Progenitor cell of endocrine pancreas (in vitro differentiated cells): ENCODE measurements around the gene PPIH. TPM values are rescaled to one million over a fixed set of nuclear protein-coding genes. Genes with fewer than 3 reads are reported as not detected.
"Not testable (repeated sequence)": the region's sequence is repeated elsewhere in the genome, so short reads cannot be mapped to it uniquely, and the experiment has no call there.

Experiments used
- DNase-seq: peaks from one replicate; pipeline ENCODE4 v3.0.0; 2021; ENCODE audit warnings: low spot score; ENCODE audit not compliant: unreplicated experiment
- H3K27ac Mint-ChIP-seq: 2 replicates; pipeline ENCODE4 v1.8.0; 2021; ENCODE audit warnings: mild to moderate bottlenecking, moderate library complexity, mixed read lengths
- H3K27me3 Mint-ChIP-seq: 2 replicates; pipeline ENCODE4 v1.8.0; 2021; ENCODE audit warnings: mixed read lengths
- H3K36me3 Mint-ChIP-seq: 2 replicates; pipeline ENCODE4 v1.8.0; 2022; ENCODE audit warnings: mixed read lengths; ENCODE audit not compliant: insufficient read depth
- H3K4me1 Mint-ChIP-seq: 2 replicates; pipeline ENCODE4 v1.8.0; 2021; ENCODE audit warnings: low read depth, mixed read lengths
- H3K4me3 Mint-ChIP-seq: 2 replicates; pipeline ENCODE4 v1.8.0; 2021; ENCODE audit warnings: low read depth, mild to moderate bottlenecking, moderate library complexity, mixed read lengths
- H3K9me3 Mint-ChIP-seq: 2 replicates; pipeline ENCODE4 v1.8.0; 2021; ENCODE audit warnings: low read depth, mixed read lengths
- CTCF ChIP-seq: fragments of 200-600 bp; sonication (generic); IDR thresholded peaks from one replicate; pipeline ENCODE4 v1.5.0; 2021; ENCODE audit warnings: antibody characterized with exemption, mild to moderate bottlenecking; ENCODE audit not compliant: unreplicated experiment
- long read RNA-seq: library from polyadenylated mRNA; unstranded; transcript quantifications from one replicate; pipeline ENCODE4 v2.0.0, GENCODE V29; 2020
- total RNA-seq: library from RNA; stranded (reverse); gene quantifications from 2 replicates; pipeline ENCODE4 v1.2.1, GENCODE V29; 2021

PPIH gene
- 53.4 and 55.7 TPM in 2 replicates for total RNA-seq
- long read RNA-seq, transcript PPIH-201 (10 exons, 752 nt), result major isoform, 8 of 23 reads
- long read RNA-seq, partial matches to known transcripts, result 5 of 23 reads
- long read RNA-seq, other reads (novel, unspliced or antisense), result 10 of 23 reads

GRCh38 chr1:42657981-42658876, at the start of gene PPIH:
Gene PPIH, plus strand, starts transcription at chr1:42658423. Its CDS starts 24 bp downstream, at chr1:42658447.
- H3K4me3 Mint-ChIP-seq, result peak within 1 kb of the TSS; percentile 99
- H3K36me3 Mint-ChIP-seq, result peaks cover 6% of the 10 kb centered on the region
- peak; percentile 86 for DNase-seq
- peaks cover 12% of the 10 kb centered on the region for H3K4me1 Mint-ChIP-seq
- H3K27ac Mint-ChIP-seq, result peak within 1 kb of the TSS; percentile 85
- no peaks in the 10 kb centered on the region for H3K27me3 Mint-ChIP-seq
- H3K9me3 Mint-ChIP-seq, result no peaks in the 10 kb centered on the region
- peak; percentile 30 for TF ChIP-seq CTCF

GRCh38 chr1:42613803-42614131, 44.5 kb upstream of the PPIH start:
- Mint-ChIP-seq H3K27ac (no peak overlapping the region), H3K4me3 (no peak overlapping the region), H3K36me3 (no peaks in the 10 kb centered on the region), H3K27me3 (no peaks in the 10 kb centered on the region), H3K9me3 (no peaks in the 10 kb centered on the region), H3K4me1 (no peaks in the 10 kb centered on the region)
- DNase-seq, result no peak
- TF ChIP-seq CTCF, result no peak

GRCh38 chr1:42618866-42619265, 39.4 kb upstream of the PPIH start:
- Mint-ChIP-seq H3K36me3 (peaks cover 1% of the 10 kb centered on the region), H3K27ac (no peak overlapping the region), H3K9me3 (no peaks in the 10 kb centered on the region), H3K4me3 (no peak overlapping the region), H3K4me1 (no peaks in the 10 kb centered on the region), H3K27me3 (no peaks in the 10 kb centered on the region)
- DNase-seq, result no peak
- no peak for TF ChIP-seq CTCF

- peaks cover 3% of the 10 kb centered on the region for H3K36me3 Mint-ChIP-seq
- H3K27ac Mint-ChIP-seq, result no peak overlapping the region
Measured at GRCh38 chr1:42620307-42620706, 37.9 kb upstream of the PPIH start.

GRCh38 chr1:42621180-42621579, 37.0 kb upstream of the PPIH start:
- not testable (repeated sequence) for H3K36me3 Mint-ChIP-seq, H3K4me3 Mint-ChIP-seq, H3K27me3 Mint-ChIP-seq, DNase-seq, H3K27ac Mint-ChIP-seq, H3K4me1 Mint-ChIP-seq
- peaks cover 10% of the 10 kb centered on the region for H3K9me3 Mint-ChIP-seq

More at GRCh38 chr1:42620307-42620706, 37.9 kb upstream of the PPIH start:
- DNase-seq, result no peak
- Mint-ChIP-seq H3K4me3 (no peak overlapping the region), H3K4me1 (no peaks in the 10 kb centered on the region), H3K27me3 (no peaks in the 10 kb centered on the region), H3K9me3 (peaks cover 7% of the 10 kb centered on the region)
- TF ChIP-seq CTCF, result no peak

GRCh38 chr1:42627205-42627604, 31.0 kb upstream of the PPIH start:
- DNase-seq, H3K4me3 Mint-ChIP-seq, H3K36me3 Mint-ChIP-seq, H3K27ac Mint-ChIP-seq, H3K27me3 Mint-ChIP-seq, H3K4me1 Mint-ChIP-seq: not testable (repeated sequence)
- H3K9me3 Mint-ChIP-seq, result peaks cover 10% of the 10 kb centered on the region
